SK-N-MC (cell line): ENCODE data around the gene DLG5.

Experiments used
- FOXP2 ChIP-seq: optimal IDR thresholded peaks from 2 replicates; pipeline ENCODE3; 2011; ENCODE audit warnings: mild to moderate bottlenecking, moderate library complexity; ENCODE audit not compliant: insufficient read depth; ENCODE audit errors: extremely low read length, control extremely low read depth
- POLR2AphosphoS5 ChIP-seq: IDR thresholded peaks from 2 replicates; pipeline ENCODE4 v1.6.1; 2012; ENCODE audit warnings: mild to moderate bottlenecking, low read depth, low read length, borderline replicate concordance

- TF ChIP-seq POLR2AphosphoS5 (no peak), FOXP2 (no peak)
These were observed 138.0 kb downstream of the DLG5 start for GRCh38 chr10:77788496-77789010.
